Fibroblast of skin of scalp (primary cell): ENCODE results near the gene CD44. TPM values are rescaled to one million over a fixed set of nuclear protein-coding genes. Genes with fewer than 3 reads are reported as not detected.
A peak's percentile ranks its signal among the peaks of the same experiment; 100 is the strongest.
"Not testable (repeated sequence)": the region's sequence is repeated elsewhere in the genome, so short reads cannot be mapped to it uniquely, and the experiment has no call there.

ENCODE experiments used
- DNase-seq: peaks from one replicate; pipeline ENCODE4 v3.0.0-alpha.2; 2013
- polyA plus RNA-seq, 2 experiments: library from polyadenylated mRNA; unstranded; fragments of 120-200 nt; gene quantifications; one replicate each; pipeline ENCODE4 v1.2.1, GENCODE V29; 2013; ENCODE audit not compliant: insufficient read length in 2 of 2

CD44 gene
- 244 TPM for polyA plus RNA-seq (2013, experiment 1 of 2; ENCODE audit: insufficient read length)
- 253 TPM for polyA plus RNA-seq (2013, experiment 2 of 2; ENCODE audit: insufficient read length)

DNA sequence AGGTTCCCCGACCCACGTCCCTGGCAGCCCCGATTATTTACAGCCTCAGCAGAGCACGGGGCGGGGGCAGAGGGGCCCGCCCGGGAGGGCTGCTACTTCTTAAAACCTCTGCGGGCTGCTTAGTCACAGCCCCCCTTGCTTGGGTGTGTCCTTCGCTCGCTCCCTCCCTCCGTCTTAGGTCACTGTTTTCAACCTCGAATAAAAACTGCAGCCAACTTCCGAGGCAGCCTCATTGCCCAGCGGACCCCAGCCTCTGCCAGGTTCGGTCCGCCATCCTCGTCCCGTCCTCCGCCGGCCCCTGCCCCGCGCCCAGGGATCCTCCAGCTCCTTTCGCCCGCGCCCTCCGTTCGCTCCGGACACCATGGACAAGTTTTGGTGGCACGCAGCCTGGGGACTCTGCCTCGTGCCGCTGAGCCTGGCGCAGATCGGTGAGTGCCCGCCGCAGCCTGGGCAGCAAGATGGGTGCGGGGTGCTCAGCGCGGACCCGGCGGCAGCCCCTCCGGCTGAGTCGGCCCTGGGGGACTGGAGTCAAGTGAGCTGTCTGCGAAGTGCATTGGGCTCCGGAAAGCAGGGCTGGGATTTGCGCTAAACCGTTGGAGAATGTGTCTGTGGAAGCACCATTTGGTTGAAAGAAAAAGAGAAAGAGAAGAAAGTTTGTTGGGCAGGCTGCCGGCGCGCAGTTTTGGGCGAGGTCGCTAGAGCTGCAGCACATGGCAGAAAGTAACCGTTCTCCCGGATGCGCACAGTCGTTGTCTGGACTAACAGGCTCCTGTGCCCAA is at the start of gene CD44:
Gene CD44, plus strand, starts transcription at position 229 of the 779 bp plus-strand sequence. Its CDS starts 133 bp downstream, at position 362.
- peak; percentile 85 for DNase-seq

DNA sequence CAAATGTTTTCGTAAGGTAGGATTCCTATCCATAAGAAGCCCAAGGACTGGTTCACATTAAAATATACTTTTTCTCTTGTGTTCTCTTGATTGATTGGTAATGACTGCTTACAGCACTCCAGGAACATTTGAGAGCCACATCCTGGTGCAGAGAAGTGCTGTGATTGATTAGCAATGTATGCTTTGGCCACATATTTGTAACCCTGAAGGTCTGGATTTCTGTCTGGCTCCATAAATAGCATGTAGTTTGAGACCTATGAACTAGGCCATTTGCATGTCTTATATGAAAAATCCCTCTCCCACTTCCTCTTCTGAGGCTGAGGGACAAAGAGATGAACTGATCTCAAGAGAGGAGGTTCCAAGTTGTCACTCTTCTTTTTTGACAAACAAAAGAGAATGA is 49.3 kb upstream of the CD44 start:
- DNase-seq: no peak

DNA sequence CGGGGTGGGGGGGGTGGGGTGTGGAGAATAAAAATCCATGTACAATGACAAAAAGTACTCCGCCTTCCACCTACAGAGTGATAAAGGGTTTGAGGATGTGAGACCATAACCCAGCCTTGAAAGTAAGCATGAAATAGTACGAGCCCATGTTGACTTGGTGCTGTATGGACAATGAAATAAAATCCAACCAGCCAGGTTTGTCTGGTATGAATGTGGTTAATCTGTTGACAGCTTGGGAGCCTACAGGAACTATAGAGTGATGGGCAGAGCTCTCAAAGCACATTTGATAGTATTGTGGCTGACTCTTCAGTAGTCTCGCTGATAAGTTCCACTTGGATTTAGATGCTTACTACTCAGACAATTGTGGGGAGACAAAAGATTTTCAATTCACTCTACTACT is 48.8 kb upstream of the CD44 start:
- no peak for DNase-seq

DNA sequence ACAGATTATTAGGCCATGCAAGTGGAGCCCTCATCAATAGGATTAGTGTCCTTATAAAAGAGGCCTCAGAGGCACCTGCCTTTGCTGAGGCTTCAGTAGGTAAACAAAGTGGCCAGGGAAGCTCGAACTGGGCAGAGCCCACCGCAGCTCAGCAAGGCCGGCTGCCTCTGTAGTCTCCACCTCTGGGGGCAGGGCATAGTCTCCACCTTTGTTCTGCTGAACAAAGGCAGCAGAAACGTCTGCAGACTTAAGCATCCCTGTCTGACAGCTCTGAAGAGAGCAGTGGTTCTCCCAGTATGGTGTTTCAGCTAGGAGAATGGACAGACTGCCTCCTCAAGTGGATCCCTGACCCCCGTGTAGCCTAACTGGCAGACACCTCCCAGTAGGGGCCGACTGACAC is 48.0 kb upstream of the CD44 start:
- DNase-seq: not testable (repeated sequence)

DNA sequence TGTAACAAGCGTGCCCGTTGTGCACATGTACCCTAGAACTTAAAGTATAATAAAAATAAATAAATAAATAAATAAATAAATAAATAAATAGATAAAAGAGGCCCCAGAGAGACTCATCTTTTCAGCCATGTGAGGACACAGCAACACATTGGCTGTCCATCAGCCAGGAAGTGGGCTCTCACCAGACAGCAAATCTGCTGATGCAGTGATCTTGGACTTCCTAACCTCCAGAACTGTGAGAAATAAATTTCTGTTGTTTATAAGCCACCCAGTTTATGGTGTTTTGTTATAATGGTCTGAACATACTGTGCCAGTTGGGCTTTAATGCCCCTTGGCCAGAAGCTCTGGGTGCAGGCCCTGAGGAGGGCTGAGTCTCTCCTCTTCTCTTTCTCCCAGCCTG is 42.2 kb upstream of the CD44 start:
- DNase-seq: no peak

DNA sequence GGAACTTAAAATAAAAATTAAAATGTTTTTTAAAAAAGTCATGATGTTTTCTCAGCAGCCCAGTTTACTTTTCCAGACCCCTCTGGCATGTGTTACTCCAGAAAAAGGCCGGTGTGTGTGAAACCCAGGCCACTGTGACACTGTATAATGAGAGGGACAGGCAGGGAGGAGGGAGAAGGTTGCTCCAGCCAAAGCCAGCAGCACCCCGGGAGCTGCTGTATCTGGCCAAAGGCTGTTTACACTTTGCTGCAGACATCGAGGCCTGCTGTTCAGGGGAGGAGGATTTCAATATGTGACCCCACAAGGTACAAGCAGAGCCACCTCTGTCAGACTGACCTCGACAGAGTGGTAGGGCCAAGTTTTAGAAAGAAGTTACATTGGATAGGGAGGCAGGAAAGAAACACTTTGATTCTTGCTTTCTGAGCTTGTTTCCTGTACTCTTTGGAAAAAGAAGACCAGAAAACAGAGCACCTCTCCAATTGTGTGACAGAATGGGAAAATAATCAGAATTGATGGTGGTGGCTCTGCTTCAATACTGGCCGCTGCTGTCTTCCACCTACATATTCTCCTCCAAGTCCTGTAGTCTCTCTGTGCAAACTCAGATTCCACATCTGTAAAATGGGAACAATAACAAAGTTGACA is 41.0 kb upstream of the CD44 start:
- no peak for DNase-seq

DNA sequence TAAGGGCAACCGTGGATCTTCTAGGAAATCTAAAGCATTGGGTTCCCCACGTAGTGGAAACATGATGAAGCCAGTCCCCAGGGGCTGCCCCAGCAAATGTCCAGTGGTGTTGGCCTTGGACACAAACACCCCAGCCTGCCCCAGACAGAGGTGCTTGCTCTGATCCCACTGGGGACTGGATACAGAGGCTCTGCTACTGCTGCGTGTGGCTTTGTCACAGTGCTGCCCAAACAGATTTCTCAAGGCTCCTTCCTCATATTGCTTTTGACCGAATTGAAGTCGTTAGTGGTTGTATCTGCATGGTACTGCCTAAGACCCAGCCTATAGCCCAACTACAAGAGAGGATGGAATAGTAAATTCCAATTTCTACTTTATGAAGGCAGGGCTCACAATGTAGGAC is 40.1 kb upstream of the CD44 start:
- DNase-seq: no peak

DNA sequence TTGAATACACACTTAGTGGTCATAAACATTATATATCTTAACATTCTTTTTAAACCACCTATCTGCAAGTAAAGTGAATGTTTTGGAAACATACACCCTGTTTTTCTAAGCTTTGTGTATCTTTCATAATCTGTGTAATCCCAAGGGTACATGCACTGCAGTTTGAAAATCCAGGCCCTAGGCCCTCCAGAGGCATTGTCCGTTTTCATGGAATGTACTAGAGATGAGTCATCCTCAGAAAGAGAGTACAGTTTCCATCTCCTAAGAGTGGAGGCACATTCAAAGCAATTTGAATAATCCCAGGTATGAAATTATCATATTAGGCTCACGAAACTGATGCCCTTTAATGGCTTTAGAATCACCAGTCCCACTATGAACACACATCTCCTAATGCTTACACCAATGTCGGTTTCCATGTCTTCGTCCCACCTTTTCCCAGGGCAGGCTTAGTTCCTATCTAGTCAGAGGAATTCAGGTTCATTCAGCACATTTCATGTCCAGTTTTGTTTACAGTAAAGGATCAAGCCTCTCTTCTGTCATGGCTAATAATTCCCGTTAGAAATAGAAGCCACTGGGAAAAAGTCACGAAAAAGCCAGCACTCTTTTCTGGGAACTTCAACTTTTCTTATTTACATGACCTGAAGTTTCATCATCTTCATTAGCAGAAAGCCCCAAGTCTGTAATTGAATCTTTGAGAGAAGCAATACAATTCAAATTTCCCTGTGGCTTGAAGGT is 39.5 kb upstream of the CD44 start:
- DNase-seq: peak; percentile 92

DNA sequence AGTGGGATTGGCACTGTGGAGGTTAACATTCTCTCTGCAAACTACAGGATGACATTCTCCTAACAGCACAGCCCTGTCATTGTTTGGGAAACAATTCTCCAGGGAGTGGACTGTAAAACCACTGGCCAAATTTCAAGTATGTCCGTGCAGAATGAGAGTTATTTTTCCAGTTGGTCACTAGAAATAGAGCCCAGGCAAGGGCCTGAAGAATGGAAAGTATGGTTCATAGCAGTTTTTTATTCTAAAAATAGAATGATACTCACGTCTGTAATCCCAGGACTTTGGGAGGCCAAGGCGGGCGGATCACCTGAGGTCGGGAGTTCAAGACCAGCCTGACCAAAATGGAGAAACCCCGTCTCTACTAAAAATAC is 39.0 kb upstream of the CD44 start:
- DNase-seq: peak; percentile 95

DNA sequence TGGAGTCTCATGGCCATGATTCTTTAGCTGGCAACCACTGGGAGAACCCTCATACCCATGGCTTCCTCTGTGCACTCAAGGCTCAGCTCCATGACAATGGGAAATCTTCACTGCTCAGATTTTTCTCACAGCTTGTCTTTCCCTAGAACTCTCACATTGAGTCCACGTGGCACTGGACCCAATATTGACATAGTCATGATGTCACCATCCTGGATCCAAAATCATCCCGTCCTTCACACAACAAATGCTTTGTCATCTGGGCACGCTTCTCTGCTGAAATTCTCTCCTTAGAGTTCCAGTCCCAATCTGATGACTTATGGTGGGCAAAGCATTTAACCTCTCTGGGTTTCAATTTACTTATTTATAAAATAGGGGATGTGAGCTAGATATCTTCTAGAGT is 37.7 kb upstream of the CD44 start:
- DNase-seq: no peak

DNA sequence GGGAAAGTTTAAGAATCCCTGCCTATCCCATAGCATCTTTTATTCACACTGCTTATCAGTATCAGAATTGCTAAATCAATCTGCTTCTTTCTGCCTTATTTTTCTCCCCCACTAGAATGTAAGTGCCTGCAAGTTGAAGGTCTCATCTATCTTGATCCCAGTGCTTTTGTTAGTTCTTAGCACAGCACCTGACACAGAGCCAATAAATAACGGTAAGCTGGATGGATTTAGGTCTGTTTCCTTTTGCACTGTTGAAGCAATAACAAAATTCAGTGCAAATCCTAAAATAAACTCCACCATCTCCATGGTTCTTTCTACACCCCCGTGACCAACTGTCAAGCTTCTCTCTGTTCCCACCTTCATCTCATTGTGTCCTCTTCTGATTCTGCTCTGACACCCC is 36.7 kb upstream of the CD44 start:
- DNase-seq: no peak

DNA sequence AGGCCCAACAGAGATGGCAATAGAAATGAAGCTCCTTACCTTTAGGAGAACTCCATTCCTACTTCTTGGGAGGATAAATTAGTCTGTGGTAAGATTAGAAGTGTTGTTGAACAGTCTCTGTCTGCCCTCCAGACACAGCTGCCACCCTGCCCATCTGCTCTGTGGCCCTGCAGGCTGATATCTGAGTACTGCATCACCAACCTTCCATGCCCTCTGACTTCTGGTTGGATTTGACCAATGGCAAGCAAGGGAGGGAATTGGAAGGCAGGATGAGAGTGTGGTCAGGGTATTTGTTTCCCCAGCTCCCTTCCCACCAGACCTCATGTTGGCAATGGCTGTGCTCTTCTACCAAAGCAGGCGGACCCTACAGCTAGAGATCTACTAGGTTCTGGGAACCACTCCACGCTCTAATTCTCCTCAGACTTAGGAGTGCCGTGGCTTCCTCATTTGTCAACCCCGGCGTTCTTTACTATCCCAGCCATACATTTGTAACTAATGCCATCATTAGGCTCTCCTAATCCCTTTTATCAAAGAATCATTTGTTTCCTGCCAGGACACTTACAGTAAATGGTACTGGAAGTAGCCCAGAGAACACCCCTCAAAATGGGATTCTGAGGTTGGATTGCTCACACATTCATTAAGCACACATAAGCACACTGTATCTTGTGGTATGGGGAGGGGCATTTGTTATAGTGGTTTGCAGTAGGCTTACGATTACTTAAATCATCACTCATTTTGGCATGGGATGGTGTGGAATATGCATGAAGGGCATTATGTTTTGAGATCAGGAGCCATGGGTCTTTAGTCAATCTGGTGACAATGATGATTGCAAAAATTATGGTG is 35.4 kb upstream of the CD44 start:
- DNase-seq: peak; percentile 44

DNA sequence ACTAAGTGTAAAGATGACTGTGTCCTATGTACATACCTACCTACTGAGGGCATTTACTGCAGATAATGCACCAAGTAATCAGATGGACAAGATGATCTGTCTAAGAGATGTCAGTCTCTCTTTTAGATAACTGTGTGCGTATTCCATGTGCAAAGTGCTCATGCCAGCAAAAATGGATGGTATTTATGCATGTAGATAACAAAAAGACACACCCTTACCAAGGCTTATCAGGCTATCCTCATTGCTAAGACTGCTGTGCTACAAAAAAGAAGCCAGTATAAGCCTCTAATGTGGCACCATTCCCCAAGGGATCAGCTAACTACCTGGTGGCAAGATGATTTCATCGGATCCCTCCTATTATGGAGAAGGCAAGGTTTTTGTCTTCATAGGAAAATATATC is 34.3 kb upstream of the CD44 start:
- DNase-seq: no peak

DNA sequence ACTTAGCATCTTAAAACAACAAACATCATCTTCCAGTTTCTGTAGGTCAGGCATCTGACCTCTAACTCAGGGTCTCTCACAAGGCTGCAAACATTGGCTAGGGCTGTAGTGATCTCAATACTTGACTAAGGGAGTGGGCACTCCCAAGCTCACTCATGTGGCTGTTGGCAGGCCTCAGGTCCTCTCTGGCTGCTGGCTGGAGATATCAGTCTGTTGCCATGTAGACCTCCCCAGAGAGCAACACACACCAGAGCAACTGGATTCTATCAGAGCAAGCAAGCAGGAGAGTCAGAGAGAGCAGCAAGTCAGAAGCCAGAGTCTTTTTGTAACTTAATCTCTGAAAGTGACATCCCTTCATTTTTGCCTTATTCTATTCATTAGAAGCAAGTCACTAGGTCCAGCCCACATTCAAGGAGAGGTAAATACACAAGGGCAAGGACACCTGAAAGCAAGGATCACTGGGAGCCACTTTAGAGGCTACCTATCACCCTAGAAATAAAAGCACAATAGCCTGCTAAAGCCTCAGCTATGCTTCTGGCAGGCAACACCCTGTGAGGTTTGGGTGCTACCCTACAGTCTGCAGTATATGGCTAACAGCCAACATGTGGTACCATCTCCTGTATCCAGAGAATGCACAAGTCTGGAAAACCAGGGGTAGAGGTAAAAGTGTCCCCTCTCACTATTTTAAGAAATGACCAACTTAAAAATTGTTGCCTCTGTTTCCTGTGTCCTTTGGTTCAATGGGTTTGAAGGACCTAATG is 33.5 kb upstream of the CD44 start:
- no peak for DNase-seq

DNA sequence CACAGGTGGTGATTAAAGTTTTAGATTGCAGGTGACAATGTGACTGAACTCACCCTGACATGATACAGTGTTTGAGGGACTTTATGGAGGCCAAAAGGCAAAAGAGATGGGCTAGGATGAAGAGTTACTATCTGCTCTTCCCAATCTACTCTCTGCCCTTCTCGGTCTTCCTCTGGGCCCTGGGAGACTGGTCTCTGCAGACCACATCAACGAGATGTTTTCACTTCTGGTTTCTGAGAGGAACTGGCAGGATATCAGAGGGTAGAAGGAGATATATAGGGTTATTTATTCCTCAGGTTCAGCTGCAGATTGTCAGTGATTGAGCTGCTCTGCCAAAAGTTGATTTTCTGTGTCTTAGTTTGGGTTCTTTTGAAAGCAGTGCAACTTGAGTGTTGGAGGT is 32.4 kb upstream of the CD44 start:
- DNase-seq: no peak

DNA sequence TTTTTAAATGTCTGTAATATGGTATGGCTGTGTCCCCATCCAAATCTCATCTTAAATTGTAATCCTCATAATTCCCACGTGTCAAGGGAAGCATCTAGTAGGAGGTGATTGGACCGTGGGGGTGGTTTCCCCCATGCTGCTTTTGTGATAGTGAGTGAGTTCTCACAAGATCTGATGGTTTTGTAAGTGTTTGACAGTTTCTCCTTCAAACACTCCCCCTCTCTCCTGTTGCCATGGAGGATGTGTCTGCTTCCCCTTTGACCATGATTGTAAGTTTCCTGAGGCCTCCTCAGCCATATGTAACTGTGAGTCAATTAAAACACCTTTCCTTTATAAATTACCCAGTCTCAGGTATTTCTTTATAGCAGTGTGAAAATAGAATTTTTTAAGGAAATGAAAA is 31.1 kb upstream of the CD44 start:
- DNase-seq: no peak

DNA sequence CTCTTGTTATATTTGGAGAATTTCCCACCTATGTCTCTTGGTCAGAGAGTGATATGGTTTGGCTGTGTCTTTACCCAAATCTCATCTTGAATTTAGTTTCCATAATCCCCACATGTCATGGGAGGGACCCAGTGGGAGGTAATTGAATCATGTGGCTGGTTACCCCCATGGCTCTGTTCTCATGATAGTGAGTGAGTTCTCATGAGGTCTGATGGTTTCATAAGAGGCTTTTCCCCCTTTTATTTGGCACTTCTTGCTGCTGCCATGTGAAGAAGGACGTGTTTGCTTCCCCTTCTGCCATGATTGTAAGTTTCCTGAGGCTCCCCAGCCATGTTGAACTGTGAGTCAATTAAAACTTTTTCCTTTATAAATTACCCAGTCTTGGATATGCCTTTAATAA is 30.6 kb upstream of the CD44 start:
- not testable (repeated sequence) for DNase-seq

DNA sequence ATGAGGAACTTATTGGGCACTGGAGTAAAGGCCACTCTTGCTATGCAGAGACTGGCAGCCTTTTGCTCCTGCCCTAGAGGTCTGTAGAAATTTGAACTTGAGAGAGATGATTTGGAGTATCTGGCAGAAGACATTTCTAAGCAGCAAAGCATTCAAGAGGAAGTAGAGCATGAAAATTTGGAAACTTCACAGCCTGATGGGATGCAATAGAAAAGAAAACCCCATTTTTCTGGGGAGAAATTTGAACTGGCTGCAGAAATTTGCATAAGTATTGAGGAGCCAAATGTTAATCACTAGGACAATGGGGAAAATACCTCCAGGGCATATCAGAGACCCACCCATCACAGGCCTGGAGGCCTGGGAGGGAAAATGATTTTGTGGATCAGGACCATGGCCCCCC is 29.9 kb upstream of the CD44 start:
- DNase-seq: no peak

DNA sequence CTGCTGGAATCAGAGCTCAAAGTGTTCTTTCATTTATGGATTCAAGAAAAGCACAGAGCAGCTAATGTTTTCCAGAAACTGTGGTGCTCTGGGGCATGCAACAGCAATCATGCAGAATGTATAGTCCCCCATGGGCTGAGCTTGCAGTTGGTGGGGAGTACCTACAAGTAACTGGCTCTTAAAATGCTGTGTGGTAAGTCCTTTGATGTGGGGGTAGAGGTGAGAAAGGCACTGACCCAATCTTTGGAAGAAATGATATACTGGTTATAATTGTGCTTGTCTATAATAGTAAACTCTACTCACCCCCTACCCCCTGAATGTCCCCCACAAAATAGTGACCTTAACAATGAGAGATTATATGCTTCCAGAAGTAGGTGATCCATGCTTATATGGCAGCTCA is 29.1 kb upstream of the CD44 start:
- no peak for DNase-seq

DNA sequence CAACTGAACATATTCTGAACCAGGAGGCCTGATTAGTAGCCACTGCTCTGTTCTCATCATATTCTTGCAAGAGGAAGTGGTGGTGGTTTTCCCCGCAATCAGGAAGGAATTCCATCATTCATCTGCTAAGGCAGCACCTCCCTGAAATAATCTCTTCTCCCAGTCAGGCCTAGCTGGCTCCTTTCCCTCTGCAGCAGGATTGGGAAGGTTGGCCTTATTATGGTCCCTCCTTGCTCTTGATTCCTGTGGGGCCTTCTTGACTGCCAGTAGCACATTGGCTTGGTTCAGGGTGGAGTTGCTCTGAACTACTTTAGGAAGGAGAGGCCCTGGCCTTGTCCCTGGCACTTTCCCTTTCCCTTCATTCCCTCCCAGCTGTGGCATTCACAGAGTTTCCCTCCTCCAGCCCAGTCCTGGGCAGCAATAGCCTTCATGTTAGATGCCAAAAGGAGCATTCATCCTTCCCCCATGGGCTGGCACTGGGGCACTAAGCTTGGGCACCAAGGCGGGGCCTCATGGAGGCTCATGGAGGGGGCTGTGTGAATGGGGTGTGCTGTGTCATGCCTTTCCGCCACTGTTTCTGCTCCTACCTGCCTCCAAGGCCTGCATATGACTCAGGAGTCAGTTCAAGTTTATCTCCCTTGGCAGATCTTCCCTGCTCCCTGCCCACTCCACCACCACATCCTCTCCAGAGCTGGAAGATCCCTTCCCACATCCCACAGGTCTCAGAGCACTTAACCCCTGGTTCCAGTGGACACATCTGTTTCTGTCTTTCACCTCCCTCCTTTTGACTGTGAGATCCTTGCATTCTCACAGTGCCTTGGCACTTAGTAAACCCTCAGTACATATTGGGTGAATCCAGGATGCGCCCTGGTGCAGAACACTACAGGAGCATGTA is 27.6 kb upstream of the CD44 start:
- DNase-seq: peak; percentile 77
